ENCODE data around the gene PTRH1. TPM values are rescaled to one million over a fixed set of nuclear protein-coding genes. Genes with fewer than 3 reads are reported as not detected.

PTRH1 gene
- total and polyA plus RNA-seq, 2 of the 13 experiments (the other 11 are each of a cell fraction or from before 2014, with no cell fraction given): 4.0 to 10.4 TPM

- Histone ChIP-seq H3K4me1 (ENCODE audit: insufficient read depth, low read length) (peaks cover 29% of the 10 kb centered on the region), H3K36me3 (replicated peaks in 1 of 2; ENCODE audit: control insufficient read depth in 1 of 2, insufficient read depth in 2 of 2, low read length in 2 of 2) (no peaks in the 10 kb centered on the region), H3K9me3 (ENCODE audit: low read length) (no peaks in the 10 kb centered on the region), H3K27me3 (ENCODE audit: control insufficient read depth in 1 of 2, insufficient read depth in 2 of 2, low read length in 2 of 2) (peaks cover 4 to 19% of the 10 kb centered on the region in 2 experiments; a peak in 4 of 5 replicates), H3K27ac (ENCODE audit: extremely low read length, insufficient read depth, low read length) (peak within 1 kb of the TSS; percentile 71), H4K20me1 (ENCODE audit: insufficient read depth, low read length) (no peaks in the 10 kb centered on the region), H2AFZ (ENCODE audit: low read length) (no peak within 1 kb of the TSS), H3K4me3 (replicated peaks in 1 of 3; ENCODE audit: insufficient read depth in 1 of 3, low read depth in 2 of 3, low read length in 3 of 3) (peak within 1 kb of the TSS; percentile 57 to 77 (median 74)), H3K79me2 (ENCODE audit: insufficient read depth, low read length) (no peaks in the 10 kb centered on the region), H3K9ac (ENCODE audit: insufficient read depth, low read depth, low read length) (peak within 1 kb of the TSS; percentile 76), H3K4me2 (ENCODE audit: low read depth, low read length) (peak within 1 kb of the TSS; percentile 73)
- DNase-seq (ENCODE audit: low spot score) (peak; percentile 93), FAIRE-seq (peak; percentile 73), ATAC-seq (peak; percentile 91)
- intact Hi-C loops (cut with micrococcal nuclease; ENCODE audit: unreplicated experiment) (loop anchor here (1.0 to 2.0 kb wide), 3 partner anchors 68 to 184 kb away; partner anchors contain the start of gene FPGS), in situ Hi-C loops (cut with HindIII; ENCODE audit: extremely low pct_ligation_motif_present, low pct_unique_long_range_greater_than_20kb) (loop anchor here (5.0 to 10.0 kb wide), 2 partner anchors 47 to 230 kb away; no protein-coding TSS in a partner anchor)
- WGBS (ENCODE audit: low lambda C conversion rate): 3% methylated on average over 8 of the region's 76 CpGs
- POLR2A ChIA-PET: interaction anchor here (0.8 to 1.5 kb wide), 12 partner anchors 19 to 284 kb away, joined by 3 to 11 read pairs (median 5); partner anchors contain the start of genes CDK9, LRSAM1, PTRH1 and RPL12
- BruUV-seq (replicated peaks): no TSS peak
- CTCF ChIA-PET (ENCODE audit: low intra/inter-chr PET ratio, low total read pairs): interaction anchor here (1.2 to 3.9 kb wide), 4 partner anchors 50 to 186 kb away, joined by 3 to 33 read pairs (median 8); partner anchors contain the start of gene CDK9
- TF ChIP-seq ZNF737 (CRISPR knock-in tag; IDR thresholded peaks at IDR 0.05; ENCODE audit: borderline replicate concordance): no peak
- TF ChIP-seq PTBP1 (IDR thresholded peaks at IDR 0.05; ENCODE audit: low read depth, low read length, poor library complexity, severe bottlenecking): no peak
- TF ChIP-seq MTERF4 (CRISPR knock-in tag; IDR thresholded peaks at IDR 0.05): no peak
- TF ChIP-seq CC2D1A (CRISPR knock-in tag; IDR thresholded peaks at IDR 0.05): no peak
- TF ChIP-seq ZSCAN30 (CRISPR knock-in tag; IDR thresholded peaks at IDR 0.05): no peak
- TF ChIP-seq ZFP36L2 (CRISPR knock-in tag; IDR thresholded peaks at IDR 0.05): no peak
- TF ChIP-seq PRDM10 (CRISPR knock-in tag; IDR thresholded peaks at IDR 0.05; ENCODE audit: low read depth): no peak
- no peak for TF ChIP-seq MZF1 (CRISPR knock-in tag; IDR thresholded peaks at IDR 0.05; ENCODE audit: borderline replicate concordance)
- TF ChIP-seq THAP8 (CRISPR knock-in tag; IDR thresholded peaks at IDR 0.05; ENCODE audit: borderline replicate concordance): peak; percentile 26; the same call in 1 of the 2 replicates
- peak; percentile 61; the same call in 1 of the 2 replicates for TF ChIP-seq STAT6 (CRISPR knock-in tag; IDR thresholded peaks at IDR 0.05; ENCODE audit: borderline replicate concordance)
Measured at GRCh38 chr9:127734747-127735529, 19.5 kb upstream of the PTRH1 start, which contains the start of gene TOR2A. TOR2A (minus strand) TSS chr9:127735294; CDS start chr9:127735270, 24 bp downstream.
